Stimulated activated CD4-positive, alpha-beta T cell treated with anti-CD3 and anti-CD28 coated beads, Interleukin-12 subunit alpha, Interleukin-12 subunit beta, amount 100 ng/mL, for 4 hours (primary cell): ENCODE results near the gene DNAH8.
"Not testable (repeated sequence)": the region's sequence is repeated elsewhere in the genome, so short reads cannot be mapped to it uniquely, and the experiment has no call there.

Experiments used
- DNase-seq: peaks from one replicate; pipeline ENCODE4 v3.0.0-alpha.2; 2020

DNAH8 gene

GRCh38 chr6:38912378-38912777, 197.3 kb downstream of the DNAH8 start:
- no peak for DNase-seq

GRCh38 chr6:38915205-38915925, 200.3 kb downstream of the DNAH8 start:
- no peak for DNase-seq

- DNase-seq = not testable (repeated sequence)
Observed at GRCh38 chr6:38921540-38921939, 206.4 kb downstream of the DNAH8 start.

- DNase-seq = no peak
Observed at GRCh38 chr6:38924791-38925509, 209.8 kb downstream of the DNAH8 start.

GRCh38 chr6:38929560-38929959, 214.4 kb downstream of the DNAH8 start:
- no peak for DNase-seq

- DNase-seq = no peak
Observed at GRCh38 chr6:38933426-38933825, 218.3 kb downstream of the DNAH8 start.

DNA sequence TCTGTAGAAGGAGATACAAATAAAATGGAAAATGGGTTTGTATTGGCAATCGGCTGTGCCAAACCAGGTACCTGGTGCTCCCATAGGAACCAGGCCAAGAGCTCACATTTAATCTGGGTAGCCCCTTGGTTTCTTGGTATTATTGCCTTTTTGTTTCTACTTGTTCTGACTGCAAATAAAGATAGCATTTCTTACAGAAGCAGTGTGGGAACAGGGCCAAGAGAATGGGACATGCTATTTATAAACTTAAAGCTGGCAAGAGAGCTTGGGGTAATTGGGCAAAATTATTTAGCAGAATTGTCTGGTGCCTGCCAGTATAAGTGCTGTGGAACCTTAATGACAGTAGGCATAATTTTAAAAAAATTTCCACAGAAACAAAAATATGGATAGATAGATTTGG, 219.9 kb downstream of the DNAH8 start:
- DNase-seq = no peak

DNA sequence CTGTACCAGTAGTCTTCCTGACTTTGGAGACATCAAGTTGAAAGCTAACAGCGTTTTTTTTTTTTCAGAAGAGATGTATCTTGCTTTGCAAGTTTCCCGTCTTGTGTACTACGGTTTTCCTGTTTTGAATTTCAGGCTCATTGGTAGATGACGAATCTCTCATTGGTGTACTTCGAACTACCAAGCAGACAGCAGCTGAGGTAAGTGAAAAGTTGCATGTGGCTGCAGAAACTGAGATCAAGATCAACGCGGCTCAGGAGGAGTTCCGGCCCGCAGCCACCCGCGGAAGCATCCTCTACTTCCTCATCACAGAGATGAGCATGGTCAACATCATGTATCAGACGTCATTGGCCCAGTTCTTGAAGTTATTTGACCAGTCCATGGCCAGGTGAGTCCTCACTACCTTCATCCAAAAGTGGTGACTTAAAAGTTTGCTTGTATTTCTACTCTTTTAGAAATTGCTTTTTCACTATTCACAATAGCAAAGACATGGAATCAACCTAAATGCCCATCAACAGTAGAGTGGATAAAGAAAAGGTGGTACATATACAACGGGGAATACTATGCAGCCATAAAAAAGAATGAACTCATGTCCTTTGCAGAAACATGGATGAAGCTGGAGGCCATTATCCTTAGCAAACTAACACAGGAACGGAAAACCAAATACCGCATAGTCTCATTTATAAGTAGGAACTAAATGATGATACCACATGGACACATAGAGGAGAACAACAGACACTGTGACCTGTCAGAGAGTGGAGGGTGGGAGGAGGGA, 222.9 kb downstream of the DNAH8 start:
- no peak for DNase-seq

- no peak for DNase-seq
Observed at GRCh38 chr6:38938741-38939140, 223.6 kb downstream of the DNAH8 start.

DNA sequence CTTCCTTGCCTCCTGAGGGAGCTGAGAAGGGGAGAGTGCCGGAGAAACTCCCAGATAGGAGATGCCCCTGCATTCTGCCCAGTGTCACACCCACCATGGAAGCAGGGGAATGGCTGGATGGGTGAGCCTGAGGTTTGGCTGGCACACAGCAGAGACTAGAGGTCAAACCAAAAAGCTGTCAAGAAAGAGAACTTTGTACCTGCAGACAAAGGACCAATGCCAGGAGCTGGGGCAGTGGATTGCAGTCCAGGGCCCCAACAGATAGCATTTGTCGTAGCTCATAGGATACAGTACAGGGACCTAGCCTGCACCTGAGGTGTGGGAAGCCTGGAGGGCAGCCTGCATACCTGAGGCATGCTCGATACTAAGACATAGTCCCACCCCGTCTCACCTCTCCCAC, 227.3 kb downstream of the DNAH8 start:
- DNase-seq = no peak

DNA sequence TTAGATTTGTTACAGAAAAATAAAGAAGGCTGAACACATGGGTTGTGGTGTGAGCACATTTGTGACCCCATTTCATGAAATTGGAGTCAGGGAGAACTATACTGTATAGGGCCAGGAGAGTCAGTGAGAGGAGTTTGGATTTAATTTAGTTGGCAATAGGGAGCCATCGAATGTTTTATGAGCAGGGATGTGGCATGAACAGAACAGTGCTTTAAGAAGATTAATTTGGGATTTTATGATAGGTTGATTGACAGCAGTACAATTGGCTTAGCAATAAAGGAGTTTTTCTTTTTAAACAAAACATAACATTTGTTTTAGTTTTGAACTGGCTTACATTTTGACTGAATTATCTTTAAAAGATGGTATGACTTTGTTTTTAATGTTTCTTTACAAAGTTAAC, 227.9 kb downstream of the DNAH8 start:
- DNase-seq = no peak

DNA sequence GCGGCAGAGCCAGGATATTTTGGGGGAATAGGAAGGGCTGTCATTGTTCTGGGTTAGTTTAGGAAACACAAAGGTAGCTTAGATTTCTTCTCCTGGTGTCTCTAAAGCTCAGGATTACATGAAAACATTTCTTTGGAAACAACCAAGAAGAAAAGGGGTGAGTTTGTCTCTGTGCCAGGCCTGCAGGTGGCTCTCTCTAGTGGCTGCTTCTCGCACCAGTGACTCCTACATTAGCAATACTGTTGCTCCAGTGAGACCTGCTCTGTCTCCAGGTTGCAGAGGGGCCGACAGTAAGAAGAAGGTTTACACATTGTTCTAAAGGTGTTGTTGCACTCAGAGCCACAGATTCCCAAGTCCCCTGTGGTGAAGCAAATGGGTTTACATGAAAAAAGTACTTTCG, 228.9 kb downstream of the DNAH8 start:
- DNase-seq = no peak

DNA sequence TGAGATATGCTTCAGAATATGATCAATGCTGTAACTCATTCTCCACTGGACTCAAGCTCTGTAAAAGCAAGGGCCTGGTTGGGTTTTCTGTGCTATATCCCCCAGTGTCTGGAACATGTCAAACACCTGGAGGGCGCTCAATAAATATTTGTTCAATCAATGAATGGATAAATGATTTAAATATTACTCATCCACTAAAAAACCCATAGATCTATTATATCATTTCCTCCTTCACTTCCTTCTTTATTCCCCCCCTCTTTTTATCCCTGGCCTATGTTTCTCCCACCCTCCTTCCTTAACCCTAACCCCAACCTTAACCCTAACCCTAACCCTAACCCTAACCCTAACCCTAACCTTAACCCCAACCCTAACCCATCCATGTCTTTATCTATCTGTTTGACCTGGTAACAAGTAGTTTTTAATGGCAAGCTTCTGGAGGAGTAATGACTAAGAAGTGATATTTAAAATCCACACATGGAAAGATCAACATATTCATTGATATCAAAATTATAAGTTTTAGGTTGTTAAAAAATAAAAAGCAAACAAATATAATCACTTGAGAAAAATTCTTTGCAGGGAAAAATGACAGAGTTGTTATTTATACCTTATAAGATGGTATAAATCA, 229.7 kb downstream of the DNAH8 start:
- DNase-seq = no peak

- no peak for DNase-seq
Observed at GRCh38 chr6:38955861-38956260, 240.8 kb downstream of the DNAH8 start.

GRCh38 chr6:38957426-38957825, 242.3 kb downstream of the DNAH8 start:
- DNase-seq = no peak

- DNase-seq = no peak
Observed at GRCh38 chr6:38959138-38959537, 244.0 kb downstream of the DNAH8 start.

DNA sequence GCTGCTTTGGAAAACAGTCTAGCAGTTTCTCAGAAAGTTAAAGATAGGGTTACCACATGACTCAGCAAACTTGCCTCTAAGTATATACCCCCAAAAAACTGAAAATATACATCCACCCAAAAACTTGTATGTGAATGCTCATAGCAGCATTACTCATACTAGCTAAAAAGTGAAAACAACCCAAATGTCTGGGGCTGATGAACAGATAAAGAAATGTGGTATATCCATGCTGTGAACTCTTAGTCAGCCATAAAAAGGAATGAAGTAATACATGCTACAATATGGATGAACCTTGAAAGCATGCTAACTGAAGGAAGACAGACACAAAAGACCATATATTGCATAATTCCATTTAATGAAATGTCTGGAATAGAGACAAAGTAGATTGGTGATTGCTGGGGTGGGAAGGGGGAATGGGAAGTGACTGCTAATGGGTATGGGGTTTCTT, 253.6 kb downstream of the DNAH8 start:
- DNase-seq = no peak

DNA sequence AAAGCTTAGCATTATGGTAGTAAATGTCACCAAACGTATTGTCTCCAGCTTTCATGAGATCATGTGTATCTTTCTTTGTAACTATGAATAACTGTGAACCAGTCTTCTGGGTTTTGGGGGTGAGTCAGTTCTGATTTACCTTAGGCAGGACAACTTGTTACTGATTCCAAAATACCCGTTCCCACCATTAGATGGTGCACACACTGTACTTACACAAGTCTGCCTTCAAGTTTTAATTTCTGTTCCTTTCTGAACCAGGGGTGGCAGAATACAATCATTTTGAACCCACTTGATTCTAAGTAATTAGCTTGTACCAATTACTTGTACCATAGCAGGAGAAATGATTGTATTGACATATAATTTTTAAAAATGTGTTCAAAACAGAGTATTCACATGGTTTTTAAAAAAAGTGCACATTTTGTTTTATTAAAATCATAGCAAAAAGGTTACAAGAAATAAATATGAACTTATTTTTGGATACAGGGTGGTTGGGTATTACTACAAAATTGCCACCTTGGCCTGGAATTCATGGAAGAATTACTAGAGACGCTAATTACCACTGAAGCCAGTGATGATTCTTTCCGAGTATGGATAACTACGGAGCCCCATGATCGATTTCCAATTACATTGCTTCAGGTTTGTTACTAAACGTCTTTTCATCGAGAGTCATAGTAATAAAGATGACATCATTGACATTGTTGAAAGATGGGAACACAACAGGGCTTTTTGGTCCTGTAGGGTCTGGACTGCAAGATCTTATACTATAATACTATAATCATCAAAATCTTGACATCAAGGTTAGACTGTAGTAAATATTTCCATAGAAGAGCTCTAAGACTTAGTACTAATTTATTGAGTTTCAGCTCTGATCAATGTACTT, 258.3 kb downstream of the DNAH8 start:
- no peak for DNase-seq

DNA sequence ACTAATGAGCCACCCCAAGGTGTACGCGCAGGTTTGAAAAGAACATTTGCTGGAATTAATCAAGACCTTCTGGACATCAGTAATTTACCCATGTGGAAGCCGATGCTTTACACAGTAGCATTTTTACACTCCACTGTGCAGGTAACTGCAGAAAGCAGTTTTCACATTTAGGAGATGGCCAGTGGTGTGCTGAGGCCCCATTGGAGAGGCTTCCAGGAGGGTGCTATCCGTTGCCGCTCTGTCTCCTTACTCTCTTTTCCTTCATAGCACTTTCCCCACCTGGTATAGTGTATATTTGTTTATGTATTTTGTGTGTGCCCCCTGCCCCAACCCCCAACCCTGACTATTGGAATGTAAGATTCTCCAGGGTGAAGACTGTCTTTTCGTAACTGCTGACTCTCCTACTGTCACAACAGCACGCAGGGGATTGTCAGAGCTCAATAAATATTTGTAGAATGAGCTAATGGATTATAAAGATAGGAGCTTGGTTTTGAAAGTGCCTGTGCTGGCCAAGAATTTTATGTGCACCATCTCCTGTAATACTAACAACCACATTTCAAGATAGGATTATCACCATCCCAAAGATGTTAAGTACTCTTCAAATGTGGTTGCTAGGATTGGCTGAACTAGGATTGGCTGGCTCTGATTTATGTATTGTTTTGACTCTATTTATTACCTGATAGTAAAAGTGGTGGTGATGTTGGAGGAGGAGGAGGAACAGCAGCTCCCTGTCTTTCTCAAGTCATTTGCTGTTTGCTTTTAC, 259.5 kb downstream of the DNAH8 start:
- no peak for DNase-seq

DNA sequence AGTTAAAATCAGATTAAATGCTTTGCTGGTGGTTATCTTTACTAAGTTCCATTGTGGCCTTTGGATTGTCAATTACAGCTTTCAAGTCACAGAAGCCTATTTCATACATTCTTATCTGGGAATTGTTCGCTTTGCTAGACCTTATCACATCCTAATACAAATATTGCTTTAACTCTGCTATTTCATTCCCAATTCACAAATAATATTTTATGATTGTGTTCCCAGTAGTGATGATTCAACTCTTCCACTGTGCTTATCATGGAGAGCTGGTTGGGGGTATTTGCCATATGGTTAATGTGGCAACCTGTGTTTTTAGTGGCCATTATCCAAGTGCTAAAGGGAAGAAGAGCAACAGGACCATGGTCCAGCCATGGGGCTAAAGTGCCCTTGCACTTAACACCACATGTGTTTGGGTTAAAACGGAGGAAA, 260.5 kb downstream of the DNAH8 start:
- DNase-seq = no peak

DNA sequence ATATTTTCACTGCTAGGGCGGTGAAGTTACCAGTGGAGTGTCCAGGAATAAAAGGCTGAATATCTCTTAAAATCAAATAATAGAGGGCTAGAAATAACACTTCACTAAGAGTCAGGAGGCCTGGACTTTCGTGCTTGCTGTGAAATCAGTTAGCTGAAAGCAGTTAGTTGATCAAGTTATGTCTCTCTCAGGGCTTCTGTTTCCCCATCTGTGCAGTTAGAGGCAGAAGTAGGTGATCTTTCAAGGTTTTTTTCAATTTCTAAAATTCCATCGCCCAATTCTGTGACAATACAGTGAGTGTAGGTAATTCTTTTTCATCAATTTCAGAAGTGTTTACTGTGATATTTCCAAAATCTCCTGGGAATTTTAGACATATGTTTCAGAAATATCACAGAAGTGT, 260.9 kb downstream of the DNAH8 start:
- DNase-seq = no peak
